ENCODE results near the gene LYSMD3. TPM values are rescaled to one million over a fixed set of nuclear protein-coding genes. Genes with fewer than 3 reads are reported as not detected.

LYSMD3 gene
- total and polyA plus RNA-seq, 5 donors, result 10.6 to 34.0 (median 23.5) TPM

Other genes with a start within 250 kb of the LYSMD3 start
- gene CETN3, start 119.8 kb downstream of the LYSMD3 start, total RNA-seq, result 10 to 100 TPM; 17.6 to 30.7 (median 22.8) TPM
- 37.8 TPM for gene CETN3, start 119.8 kb downstream of the LYSMD3 start, polyA plus RNA-seq
- gene MBLAC2, start 54.8 kb downstream of the LYSMD3 start, total RNA-seq, result 1 to 10 TPM; 2.6 to 4.6 (median 4.3) TPM
- gene MBLAC2, start 54.8 kb downstream of the LYSMD3 start, polyA plus RNA-seq, result 2.3 TPM
- 1 to 10 TPM in 1 of 4 donors, under 1 TPM in 3; 0.83 to 1.4 (median 0.97) TPM for gene POLR3G, start 54.7 kb downstream of the LYSMD3 start, total RNA-seq
- gene POLR3G, start 54.7 kb downstream of the LYSMD3 start, polyA plus RNA-seq, result 0.52 TPM
- gene ADGRV1, start 29.2 kb upstream of the LYSMD3 start, total RNA-seq, result 1 to 10 TPM in 1 of 4 donors, under 1 TPM in 3; 0.26 to 1.1 (median 0.52) TPM
- gene ADGRV1, start 29.2 kb upstream of the LYSMD3 start, polyA plus RNA-seq, result 0.05 TPM

All from right cardiac atrium (tissue), 5 donors.